Gastroesophageal sphincter (tissue), 4 donors: ENCODE data around the gene PIK3C2G. TPM values are rescaled to one million over a fixed set of nuclear protein-coding genes. Genes with fewer than 3 reads are reported as not detected.
A peak's percentile ranks its signal among the peaks of the same experiment; 100 is the strongest.

Experiments used
- ATAC-seq: fragments of 150-250 bp; one replicate; pipeline ENCODE4 v1.9.1; 2016; ENCODE audit warnings: mild to moderate bottlenecking, moderate library complexity
- H3K27ac ChIP-seq, 4 donors: fragments of 200-600 bp; sonication (generic) in 3 of 4; 1 replicate in 3 of 4; 2 replicates in 1 of 4; pipeline ENCODE4 v1.5.1; 2016 to 2019
- H3K27me3 ChIP-seq: fragments of 200-600 bp; sonication (generic); one replicate; pipeline ENCODE4 v1.5.1; 2019
- H3K36me3 ChIP-seq, 2 donors: fragments of 200-600 bp; sonication (generic); one replicate each; pipeline ENCODE4 v1.5.1; 2019; ENCODE audit warnings: control low read depth in 1 of 2
- H3K4me1 ChIP-seq, 3 donors: fragments of 200-600 bp; sonication (generic); 1 replicate in 2 of 3; 2 replicates in 1 of 3; pipeline ENCODE4 v1.5.1; 2016 to 2019; ENCODE audit warnings: control low read depth in 2 of 3
- H3K4me3 ChIP-seq, 2 donors: fragments of 200-600 bp; sonication (generic); one replicate each; pipeline ENCODE4 v1.5.1; 2019; ENCODE audit warnings: mild to moderate bottlenecking in 1 of 2, moderate library complexity in 1 of 2
- H3K9me3 ChIP-seq, 3 donors: fragments of 200-600 bp; sonication (generic); one replicate each; pipeline ENCODE4 v1.5.1; 2017 to 2019; ENCODE audit warnings: control low read depth in 2 of 3
- EP300 ChIP-seq: sonication (generic); formaldehyde crosslinking; IDR thresholded peaks from one replicate; pipeline ENCODE4 v1.6.1; 2017; ENCODE audit warnings: antibody characterized with exemption, mild to moderate bottlenecking
- POLR2A ChIP-seq, 2 donors: fragments of 450-650 bp; IDR thresholded peaks; one replicate each; pipeline ENCODE4 v1.6.1; 2017; ENCODE audit warnings: antibody characterized with exemption in 2 of 2, mild to moderate bottlenecking in 2 of 2, moderate library complexity in 1 of 2
- POLR2AphosphoS5 ChIP-seq: sonication (generic); formaldehyde crosslinking; IDR thresholded peaks from one replicate; pipeline ENCODE4 v1.6.1; 2017; ENCODE audit warnings: antibody characterized with exemption
- WGBS, 2 donors: methylation state at CpG; one replicate each; pipeline ENCODE4 v1.1.5; 2018; ENCODE audit warnings: low coverage in 1 of 2; 5-methylcytosine and 5-hydroxymethylcytosine counted together
- total RNA-seq, 4 donors: library from RNA; depleted of rRNA; stranded (reverse); fragments of >200 nt; gene quantifications; one replicate each; pipeline ENCODE4 v1.1.0, GENCODE V29; 2016
- TF ChIP-seq, protein P1 (sequence below), 4 experiments: fragments of 200-600 bp in 2 of 4; fragments of 450-650 bp in 2 of 4; sonication (generic) in 1 of 4; IDR thresholded peaks; one replicate each; pipeline ENCODE4 v1.5.1; 2017 to 2019; ENCODE audit warnings: antibody characterized with exemption in 4 of 4, mild to moderate bottlenecking in 2 of 4, moderate library complexity in 2 of 4

PIK3C2G gene
- total RNA-seq, 4 donors from 2014 or later = 0.40 to 0.79 (median 0.69) TPM; not detected in 1

DNA sequence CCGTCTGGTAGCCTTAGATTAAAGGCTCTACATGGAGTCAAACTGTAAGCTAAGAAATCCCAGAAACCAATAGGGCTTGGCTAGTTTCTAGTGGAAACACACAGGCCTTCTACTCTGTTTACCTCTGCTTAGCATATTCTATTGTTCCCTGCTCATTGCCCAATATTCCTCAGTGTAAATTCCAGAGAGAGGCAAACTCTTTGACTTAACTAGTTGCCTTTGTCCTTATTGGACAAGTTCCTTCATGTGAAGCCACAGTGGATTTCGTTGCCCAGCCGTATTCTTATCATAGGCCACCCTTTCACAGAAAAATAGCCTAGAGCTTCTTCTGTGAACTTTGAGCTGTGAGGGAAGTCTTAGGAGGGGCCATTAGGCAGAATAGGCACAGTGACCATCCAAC lies 290.4 kb downstream of the PIK3C2G start:
- Histone ChIP-seq H3K4me3 (no peak overlapping the region), H3K27ac (no peak overlapping the region), H3K27me3 (no peaks in the 10 kb centered on the region), H3K4me1 (peaks cover 0 to 5% (median 0%) of the 10 kb centered on the region in 3 donors), H3K36me3 (no peaks in the 10 kb centered on the region), H3K9me3 (no peaks in the 10 kb centered on the region)
- no peak for ATAC-seq
- 100% methylated on average over 1 to 3 of the region's 3 CpGs for WGBS, 2 donors
- TF ChIP-seq POLR2AphosphoS5 = no peak

DNA sequence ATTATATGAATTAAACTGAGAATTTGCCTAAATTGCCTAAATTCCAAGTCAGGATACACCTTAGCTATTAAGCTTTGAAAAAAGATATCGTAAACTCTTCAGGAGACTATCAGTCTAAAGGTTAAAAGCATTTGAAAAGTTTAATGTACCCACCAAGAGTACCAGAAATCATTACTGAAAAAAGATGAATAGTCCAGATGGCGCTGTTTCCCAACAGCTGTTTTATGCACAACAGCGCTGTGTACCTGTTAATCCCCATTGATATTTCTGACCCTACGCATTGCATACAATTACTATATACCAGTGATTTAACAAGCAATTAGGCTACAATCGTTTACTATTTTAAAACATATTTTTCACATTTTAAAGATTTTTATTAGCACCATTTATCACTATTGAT lies 291.5 kb downstream of the PIK3C2G start:
- no peaks in the 10 kb centered on the region for H3K9me3 ChIP-seq
- H3K27ac ChIP-seq = no peak overlapping the region
- WGBS, 2 donors = 84 to 90% methylated on average over 5 of the region's 5 CpGs
- no peak overlapping the region for H3K4me3 ChIP-seq
- no peak for ATAC-seq
- TF ChIP-seq, protein P1, sequence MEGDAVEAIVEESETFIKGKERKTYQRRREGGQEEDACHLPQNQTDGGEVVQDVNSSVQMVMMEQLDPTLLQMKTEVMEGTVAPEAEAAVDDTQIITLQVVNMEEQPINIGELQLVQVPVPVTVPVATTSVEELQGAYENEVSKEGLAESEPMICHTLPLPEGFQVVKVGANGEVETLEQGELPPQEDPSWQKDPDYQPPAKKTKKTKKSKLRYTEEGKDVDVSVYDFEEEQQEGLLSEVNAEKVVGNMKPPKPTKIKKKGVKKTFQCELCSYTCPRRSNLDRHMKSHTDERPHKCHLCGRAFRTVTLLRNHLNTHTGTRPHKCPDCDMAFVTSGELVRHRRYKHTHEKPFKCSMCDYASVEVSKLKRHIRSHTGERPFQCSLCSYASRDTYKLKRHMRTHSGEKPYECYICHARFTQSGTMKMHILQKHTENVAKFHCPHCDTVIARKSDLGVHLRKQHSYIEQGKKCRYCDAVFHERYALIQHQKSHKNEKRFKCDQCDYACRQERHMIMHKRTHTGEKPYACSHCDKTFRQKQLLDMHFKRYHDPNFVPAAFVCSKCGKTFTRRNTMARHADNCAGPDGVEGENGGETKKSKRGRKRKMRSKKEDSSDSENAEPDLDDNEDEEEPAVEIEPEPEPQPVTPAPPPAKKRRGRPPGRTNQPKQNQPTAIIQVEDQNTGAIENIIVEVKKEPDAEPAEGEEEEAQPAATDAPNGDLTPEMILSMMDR (IDR thresholded peaks at IDR 0.05) = peak in 1 of 4 experiments; percentile 22
- no peak for TF ChIP-seq POLR2AphosphoS5
- no peak for TF ChIP-seq POLR2A (IDR thresholded peaks at IDR 0.05)
- no peak for TF ChIP-seq EP300
- H3K36me3 ChIP-seq = no peaks in the 10 kb centered on the region
- H3K4me1 ChIP-seq = no peaks in the 10 kb centered on the region
- no peaks in the 10 kb centered on the region for H3K27me3 ChIP-seq

DNA sequence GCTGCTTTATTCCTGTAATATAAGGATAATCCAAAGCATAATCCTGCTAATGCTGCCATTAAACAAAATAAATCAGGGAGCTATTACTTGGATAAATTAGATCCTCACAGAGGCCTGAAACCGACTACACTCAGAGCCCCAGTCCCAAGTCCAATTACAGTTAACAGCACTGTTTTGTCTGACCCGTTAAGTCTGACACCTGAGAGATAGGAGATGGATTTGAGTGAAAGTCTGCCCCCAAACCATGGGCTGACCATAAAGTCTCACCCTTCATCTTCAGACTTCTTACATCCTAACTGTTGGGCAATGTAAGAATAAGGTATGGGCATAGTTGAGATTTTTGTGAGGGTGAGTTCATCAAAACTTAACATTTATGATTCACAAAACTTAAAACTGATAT lies 294.8 kb downstream of the PIK3C2G start:
- Histone ChIP-seq H3K27ac (no peak overlapping the region), H3K4me1 (no peaks in the 10 kb centered on the region), H3K4me3 (no peak overlapping the region), H3K27me3 (no peaks in the 10 kb centered on the region), H3K9me3 (no peaks in the 10 kb centered on the region), H3K36me3 (no peaks in the 10 kb centered on the region)
- WGBS, 2 donors = 67% methylated on average over 2 of the region's 2 CpGs; no CpG with 5 or more reads in 1 of the 2 donors
- ATAC-seq = no peak
- TF ChIP-seq POLR2A (IDR thresholded peaks at IDR 0.05) (no peak), EP300 (no peak)

DNA sequence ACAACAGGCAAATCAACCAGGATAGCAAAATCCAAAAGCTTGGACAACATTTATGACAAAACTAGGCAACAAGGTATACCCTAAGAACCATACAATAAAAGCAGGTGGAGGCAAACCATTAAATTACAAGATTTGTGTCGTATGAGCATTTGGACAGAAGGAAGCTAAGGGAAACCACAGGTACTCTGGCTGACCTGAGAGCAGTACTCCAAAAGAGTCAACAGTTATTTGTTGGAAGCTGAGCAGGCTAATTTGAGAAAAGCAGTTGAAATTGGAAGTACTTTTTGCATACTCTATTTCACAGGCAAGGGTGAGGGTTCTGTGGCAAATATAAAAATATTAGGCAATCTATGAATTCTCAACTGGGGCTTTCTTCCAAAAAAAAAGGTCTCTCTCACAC lies 297.9 kb downstream of the PIK3C2G start:
- no peaks in the 10 kb centered on the region for H3K9me3 ChIP-seq
- H3K27me3 ChIP-seq = no peaks in the 10 kb centered on the region
- 93 to 100% methylated on average over 1 of the region's 1 CpG for WGBS, 2 donors
- no peak for TF ChIP-seq POLR2AphosphoS5
- TF ChIP-seq, protein P1 (IDR thresholded peaks at IDR 0.05) = no peak
- TF ChIP-seq POLR2A (IDR thresholded peaks at IDR 0.05) = no peak
- no peak for TF ChIP-seq EP300
- no peak overlapping the region for H3K27ac ChIP-seq
- H3K4me3 ChIP-seq = no peak overlapping the region
- H3K36me3 ChIP-seq = no peaks in the 10 kb centered on the region
- peaks cover 0 to 7% (median 0%) of the 10 kb centered on the region in 3 donors for H3K4me1 ChIP-seq
- ATAC-seq = no peak

DNA sequence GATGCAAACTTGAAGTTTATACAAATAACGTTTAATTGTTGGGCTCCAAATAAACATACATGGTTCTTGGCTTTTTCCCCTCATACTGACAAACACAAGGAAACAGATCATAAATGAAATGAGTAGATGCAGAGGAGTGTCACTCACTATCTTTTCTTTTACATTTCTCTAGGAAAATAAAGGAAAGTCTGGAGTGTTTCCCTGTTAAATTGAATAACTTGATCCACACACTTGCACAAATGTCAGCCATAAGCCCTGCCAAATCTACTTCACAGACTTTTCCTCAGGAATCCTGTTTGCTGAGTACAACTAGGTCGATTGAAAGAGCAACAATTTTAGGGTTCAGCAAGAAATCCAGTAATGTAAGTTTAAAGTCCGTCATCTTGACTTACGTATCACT lies 301.2 kb downstream of the PIK3C2G start:
- WGBS, 2 donors = 49 to 65% methylated on average over 4 of the region's 4 CpGs

DNA sequence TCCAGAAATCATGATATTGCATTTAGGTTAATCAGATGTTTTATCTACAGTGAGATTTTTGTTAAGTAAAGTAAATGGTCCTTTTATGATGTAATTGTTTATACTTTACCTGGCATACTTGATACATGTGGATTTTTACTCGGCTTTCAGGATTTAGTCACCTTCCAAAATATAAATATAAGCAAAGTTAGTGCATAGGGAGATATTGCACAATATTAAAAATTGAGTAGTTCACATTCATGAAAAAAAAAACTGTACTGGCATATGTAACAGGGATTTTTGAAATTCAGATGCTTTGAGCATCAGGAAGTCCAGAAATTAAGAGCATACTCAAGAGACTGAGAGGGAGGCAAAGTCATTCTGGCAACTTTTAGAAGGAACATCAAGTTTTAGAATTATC lies 303.0 kb downstream of the PIK3C2G start:
- Histone ChIP-seq H3K27me3 (no peaks in the 10 kb centered on the region), H3K4me3 (no peak overlapping the region), H3K9me3 (no peaks in the 10 kb centered on the region), H3K36me3 (no peaks in the 10 kb centered on the region), H3K27ac (no peak overlapping the region), H3K4me1 (peaks cover 0 to 16% (median 0%) of the 10 kb centered on the region in 3 donors)
- WGBS, 2 donors = 74 to 82% methylated on average over 1 of the region's 1 CpG
- TF ChIP-seq, protein P1 (IDR thresholded peaks at IDR 0.05) = no peak
- no peak for TF ChIP-seq EP300
- TF ChIP-seq POLR2AphosphoS5 = no peak
- no peak for TF ChIP-seq POLR2A (IDR thresholded peaks at IDR 0.05)
- ATAC-seq = no peak

More for the DNA sequence above, 301.2 kb downstream of the PIK3C2G start:
- ATAC-seq = no peak
- Histone ChIP-seq H3K27ac (no peak overlapping the region), H3K4me1 (peaks cover 0 to 16% (median 0%) of the 10 kb centered on the region in 3 donors), H3K4me3 (no peak overlapping the region), H3K27me3 (no peaks in the 10 kb centered on the region), H3K9me3 (no peaks in the 10 kb centered on the region), H3K36me3 (no peaks in the 10 kb centered on the region)
- TF ChIP-seq POLR2A (IDR thresholded peaks at IDR 0.05) = no peak
- TF ChIP-seq POLR2AphosphoS5 = no peak
- no peak for TF ChIP-seq EP300
- TF ChIP-seq, protein P1 (IDR thresholded peaks at IDR 0.05) = no peak
